ENCODE data around the gene IGF2. TPM values are rescaled to one million over a fixed set of nuclear protein-coding genes. Genes with fewer than 3 reads are reported as not detected.

Gene IGF2
- polyA plus RNA-seq, 3 donors = 615 to 954 (median 884) TPM

DNA sequence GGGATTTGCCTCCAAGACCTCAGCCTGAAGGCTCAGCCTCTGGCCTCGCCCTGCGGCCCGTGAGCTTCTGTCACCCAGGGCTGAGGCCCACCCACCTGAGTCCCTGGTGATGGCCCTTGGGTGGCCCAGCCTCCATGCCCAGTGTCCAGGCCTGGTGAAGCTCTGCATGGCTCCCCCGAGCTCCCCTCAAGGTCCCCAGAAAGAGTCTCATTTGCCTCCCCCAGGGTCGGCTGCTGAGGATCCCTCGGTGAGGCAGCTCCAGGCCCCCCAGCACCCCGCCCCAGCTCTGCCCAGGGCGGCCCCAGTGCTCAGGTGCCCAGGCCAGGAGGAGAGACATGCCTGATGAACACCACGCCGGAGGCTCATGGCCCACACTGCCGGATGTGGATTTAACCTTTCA is 34.6 kb upstream of the IGF2 start:
- DNase-seq = no peak

DNA sequence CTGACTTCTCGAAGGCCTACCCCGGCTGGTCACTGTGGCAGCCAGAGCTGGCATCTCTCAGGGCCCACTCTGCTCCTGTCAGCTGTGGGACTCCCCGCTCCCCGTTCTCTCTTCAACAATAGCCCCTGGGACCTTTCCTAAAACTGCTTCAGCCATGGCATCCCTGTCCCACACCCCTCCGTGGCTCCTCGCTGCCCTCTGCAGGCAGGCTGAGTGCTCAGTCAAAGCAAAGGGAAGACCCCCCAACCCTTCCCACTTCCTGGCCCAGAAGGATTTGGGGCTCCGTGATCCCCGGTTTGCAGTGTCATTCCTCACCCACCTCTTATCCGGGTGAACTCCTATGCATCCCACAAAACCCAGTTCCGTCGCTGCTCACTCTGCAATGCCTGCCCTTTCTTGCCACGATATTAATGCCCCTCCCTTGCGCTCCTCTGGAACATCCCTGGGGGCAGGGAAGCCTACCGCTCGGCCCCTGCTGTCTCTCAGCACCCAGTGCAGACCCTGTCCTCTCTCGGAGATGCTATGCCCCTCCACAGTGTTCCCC is 34.0 kb upstream of the IGF2 start:
- DNase-seq = no peak

DNA sequence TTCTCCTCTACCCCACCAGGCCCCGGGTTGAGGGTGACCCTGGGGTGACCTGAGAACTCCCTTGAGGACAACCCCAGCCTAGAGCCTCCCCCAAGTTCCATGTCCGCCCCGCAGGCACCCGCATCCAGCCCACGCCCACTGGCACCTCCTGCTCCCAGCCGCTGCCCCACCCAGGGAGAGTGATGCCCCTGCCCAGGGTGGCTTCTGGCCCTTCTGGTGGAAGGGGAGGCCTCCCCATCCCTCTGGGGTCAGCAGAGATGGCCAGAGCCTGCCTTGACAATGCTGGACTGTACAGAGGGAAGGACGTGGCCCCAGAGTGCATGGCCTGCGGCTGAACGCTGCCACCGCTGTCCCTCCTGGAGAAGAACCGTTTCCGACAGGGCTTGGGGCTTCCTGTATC is 33.5 kb upstream of the IGF2 start:
- DNase-seq = no peak

DNA sequence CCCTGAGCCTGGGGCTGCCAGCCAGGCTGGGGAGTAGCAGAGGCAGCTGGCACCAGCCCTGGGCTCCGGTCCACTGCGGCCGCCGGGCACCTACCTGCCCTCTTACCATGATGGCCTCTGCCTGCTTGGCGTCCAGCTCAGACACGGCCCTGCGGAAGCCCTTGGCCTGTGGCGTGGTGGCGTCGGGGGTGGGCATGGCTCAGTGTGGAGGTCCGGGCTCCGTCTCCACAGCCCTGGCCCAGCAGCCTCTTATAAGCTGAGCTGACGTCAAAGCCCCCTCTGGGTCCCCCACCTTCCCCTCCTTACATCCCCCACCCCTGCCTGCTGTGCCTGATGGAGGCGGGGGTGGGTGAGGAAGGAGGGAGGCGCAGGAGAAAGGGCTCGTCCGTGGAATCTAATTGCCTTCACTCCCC is 32.4 kb upstream of the IGF2 start, which contains the start of gene TH:
TSS of gene TH (minus strand) at position 225 of the 413 bp plus-strand sequence. CDS start at position 196, 29 bp downstream.
- DNase-seq = no peak

DNA sequence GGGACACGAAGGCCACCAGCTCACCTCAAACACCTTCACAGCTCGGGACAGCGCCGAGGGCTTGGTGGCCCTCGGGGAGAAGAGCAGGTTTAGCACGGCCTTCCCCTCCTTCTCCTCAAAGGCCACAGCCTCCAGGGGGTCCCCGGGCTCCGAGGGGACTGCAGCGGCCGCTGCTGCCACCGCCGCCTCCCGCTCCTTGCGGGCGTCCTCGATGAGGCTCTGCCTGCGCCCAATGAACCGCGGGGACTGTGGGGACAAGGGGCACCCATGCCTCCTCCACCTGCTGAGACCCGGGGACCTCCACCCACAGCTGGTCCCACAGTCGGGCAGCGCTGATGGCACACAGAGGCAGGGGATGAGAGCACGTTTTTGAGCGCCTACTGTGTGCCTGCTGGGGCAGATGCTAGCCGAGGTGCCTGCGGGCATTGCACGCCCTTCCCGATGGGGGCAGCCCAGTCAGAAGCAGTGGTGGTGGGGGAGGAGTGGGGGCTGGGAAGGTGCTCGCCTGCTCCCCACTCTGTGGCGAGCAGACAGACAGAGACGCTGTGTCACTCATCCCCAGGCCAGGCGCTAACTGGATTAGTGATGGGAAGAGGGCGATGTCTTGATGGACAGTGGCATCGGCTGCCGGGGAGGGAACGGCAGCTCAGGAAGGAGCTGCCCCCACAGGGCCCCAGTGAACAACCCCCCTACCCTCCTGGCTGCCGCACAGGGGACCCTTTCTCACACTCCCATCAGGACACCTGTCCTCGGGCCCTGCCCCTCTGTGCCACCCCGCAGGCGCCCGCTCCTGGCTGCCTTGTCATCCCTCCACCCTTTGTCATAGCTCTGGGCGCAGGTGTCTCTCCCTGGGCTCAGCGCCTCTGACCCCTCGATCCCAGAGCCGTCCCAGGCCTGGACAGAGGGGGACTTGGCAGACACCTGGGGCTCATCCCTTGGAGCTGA is 30.7 kb upstream of the IGF2 start:
- DNase-seq = no peak

DNA sequence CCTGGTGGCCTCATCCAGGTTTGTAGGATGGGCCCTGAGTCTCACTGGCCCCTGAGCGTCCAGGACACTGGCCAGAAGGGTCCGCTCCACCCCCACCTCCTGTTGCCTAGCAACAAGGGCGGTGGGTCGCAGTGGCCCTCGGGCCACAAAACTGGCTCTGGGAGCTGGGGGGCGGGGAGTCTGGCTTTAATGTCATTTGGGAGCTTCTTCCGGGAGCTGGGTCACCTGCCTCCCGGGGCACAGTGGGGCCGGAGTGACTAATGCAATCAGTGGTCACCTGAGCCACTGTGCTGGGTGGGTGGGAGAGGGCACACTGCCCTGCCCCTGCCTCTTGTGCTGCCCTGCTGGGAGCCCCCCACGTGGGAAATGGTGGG is 29.8 kb upstream of the IGF2 start:
- DNase-seq = no peak

DNA sequence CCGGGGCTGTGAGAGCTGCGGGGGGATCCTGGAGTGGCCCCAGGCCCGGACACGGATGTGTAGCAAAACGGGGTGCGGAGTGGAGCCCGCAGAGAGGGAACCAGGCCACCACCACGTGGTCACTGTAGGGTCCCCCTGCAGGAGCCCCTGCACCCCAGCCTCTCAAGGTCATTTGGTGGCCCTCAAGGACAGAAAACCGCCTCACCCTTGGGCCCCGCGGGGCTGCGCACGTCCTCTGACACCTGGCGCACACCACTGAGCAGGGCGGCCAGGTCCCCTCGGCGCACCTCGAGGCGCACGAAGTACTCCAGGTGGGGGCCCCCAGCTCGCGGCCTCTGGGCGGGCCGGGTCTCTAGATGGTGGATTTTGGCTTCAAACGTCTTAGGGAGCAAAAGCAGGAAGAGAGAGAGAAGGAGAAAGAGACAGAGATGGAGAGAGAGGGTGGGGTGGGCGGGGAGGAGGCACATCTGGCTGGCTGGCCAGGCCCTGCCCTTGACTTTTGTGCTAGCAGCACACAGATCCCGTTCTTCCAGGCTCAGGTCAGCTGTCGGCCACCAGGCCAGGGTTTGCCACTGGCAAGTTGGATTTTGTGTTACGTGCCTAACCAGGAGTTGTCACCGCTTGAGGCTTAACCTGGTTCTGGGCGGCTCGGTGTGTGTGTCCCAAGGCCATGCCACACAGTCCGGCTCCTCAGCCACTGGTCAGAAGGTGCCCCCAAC is 29.3 kb upstream of the IGF2 start:
- DNase-seq = no peak

DNA sequence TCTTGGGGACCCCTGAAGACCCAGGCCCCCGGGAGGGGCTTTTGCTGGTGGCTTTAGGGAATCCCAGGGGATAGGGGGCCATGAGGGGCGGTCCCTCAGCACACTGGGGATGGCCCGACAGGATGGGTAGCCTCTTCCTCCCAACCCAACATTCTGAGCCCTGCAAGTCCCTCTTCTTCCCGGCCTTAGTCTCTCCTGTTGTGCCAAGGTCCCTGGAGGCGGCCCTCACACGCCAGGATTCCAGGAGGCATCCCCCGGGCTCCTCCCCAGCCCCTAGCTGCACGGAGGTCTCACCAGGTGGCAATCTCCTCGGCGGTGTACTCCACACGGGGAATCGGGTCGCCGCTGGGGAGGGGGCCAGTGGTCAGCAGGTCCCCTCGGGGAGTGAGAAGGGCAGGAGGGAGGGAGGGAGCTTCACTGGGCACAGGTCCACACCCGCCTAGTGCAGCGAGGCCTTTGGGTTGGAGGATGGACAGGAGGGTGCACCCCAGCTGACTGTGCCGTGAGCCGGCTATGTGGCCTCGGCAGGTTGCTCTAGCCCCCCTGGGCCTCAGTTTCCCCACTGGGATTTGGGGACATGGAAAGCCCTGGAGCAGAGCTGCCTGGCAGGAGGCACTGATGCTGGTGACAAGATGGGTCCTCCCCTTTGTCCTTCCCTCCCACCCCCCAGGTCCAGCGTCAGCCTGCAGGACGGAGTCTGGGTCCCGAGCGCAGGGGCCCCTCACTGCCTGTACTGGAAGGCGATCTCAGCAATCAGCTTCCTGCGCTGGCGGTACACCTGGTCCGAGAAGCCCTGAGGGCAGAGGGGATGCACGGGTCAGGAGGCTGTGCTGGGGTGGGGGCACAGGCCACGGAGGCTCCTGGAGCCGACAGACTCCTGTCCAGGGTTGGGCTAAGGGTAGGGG is 28.2 kb upstream of the IGF2 start:
- no peak for DNase-seq

DNA sequence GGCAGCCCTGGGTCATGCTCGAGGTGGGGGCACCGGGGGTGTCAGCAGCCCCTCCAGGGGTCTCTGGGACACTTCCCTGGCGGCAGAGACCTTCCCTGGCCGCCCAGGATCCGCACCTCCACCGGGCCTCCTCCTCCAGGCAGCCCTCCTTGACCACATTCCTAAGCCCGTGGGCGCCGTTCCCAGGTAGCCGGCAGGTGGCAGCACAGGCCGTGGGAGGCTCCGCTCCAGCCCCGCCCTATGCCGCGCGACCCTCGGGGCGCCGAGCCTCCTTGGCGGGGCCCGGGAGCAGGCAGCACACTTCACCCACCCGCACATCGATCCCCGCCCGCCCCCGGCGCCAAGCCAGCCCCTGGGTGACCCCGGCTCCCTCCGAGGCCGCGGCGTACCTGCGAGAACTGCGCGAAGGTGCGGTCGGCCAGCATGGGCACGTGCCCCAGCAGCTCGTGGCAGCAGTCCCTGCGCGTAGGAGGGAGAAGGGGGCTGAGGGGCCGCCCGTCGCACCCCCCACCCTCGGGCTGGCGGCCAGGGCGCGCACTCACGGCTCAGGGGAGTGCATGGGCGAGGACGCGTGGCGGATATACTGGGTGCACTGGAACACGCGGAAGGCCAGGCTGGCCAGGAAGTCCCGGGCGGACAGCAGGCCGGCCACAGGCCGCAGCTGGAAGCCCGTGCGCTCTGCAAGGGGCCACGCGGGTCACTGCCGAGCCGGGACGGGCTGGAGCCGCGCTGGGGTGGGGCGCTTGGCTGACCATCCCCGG is 27.1 kb upstream of the IGF2 start:
- DNase-seq = no peak

DNA sequence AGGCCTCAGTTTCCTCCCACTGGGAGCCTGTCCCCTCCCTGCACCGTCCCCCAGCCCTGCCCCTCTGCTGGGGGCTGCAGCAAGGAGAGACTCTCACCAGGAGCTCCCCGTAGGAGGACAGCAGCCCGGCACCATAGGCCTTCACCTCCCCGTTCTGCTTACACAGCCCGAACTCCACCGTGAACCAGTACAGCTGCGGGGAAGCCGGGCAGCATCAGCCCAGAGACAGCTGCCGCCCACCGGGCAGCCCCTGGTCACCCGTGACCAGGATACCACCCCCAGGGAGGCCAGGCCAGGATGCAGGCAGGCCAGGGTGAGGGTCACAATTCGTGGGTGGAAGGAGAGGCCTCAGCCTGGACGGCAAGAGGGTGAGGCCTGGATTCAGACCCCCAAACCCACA is 26.4 kb upstream of the IGF2 start:
- DNase-seq = no peak

DNA sequence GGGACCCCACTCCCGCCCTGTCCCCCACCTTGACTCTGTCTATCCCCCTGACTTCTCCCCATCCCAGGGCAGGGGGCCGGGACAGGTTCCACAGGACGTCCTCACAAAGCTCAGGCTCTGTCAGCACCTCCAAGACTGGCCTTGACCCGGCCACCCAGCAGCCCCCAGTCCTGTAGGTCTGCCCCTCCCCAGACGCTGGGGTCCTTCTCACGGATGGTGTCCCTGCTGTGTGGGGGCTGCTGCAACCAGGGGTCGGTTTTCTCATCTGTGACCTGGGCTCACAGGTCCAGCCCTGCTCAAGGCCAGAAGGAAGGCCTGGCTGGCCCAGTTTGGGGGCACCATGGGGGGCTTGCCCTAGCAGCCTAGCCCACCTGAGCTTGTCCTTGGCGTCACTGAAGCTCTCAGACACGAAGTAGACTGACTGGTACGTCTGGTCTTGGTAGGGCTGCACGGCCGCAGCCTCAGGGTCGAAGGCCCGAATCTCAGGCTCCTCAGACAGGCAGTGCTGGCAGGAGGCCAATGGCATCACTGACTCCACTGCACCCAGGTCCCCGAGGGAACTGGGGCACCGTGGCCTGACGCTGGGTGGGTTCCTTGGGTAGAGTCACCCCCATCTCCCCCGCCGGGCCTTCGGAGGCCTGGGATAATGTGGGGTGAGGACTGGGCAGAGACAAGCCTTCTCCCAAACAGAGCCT is 25.8 kb upstream of the IGF2 start:
- no peak for DNase-seq

DNA sequence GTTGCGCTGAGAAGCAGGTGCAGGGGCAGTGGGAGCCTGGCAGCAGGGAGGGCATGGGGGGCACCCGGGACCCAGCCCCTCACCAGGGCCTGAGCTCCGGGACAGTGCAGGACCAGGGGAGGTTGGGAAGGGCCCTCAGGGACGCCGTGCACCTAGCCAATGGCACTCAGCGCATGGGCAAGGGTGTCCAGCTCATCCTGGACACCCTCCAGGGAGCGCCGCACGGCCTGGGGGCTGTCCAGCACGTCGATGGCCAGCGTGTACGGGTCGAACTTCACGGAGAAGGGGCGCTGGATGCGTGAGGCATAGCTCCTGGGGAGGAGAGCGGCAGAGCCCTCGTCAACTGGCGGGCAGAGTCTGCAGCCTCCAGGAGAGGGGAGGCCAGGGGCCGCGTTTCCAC is 24.9 kb upstream of the IGF2 start:
- DNase-seq = no peak

DNA sequence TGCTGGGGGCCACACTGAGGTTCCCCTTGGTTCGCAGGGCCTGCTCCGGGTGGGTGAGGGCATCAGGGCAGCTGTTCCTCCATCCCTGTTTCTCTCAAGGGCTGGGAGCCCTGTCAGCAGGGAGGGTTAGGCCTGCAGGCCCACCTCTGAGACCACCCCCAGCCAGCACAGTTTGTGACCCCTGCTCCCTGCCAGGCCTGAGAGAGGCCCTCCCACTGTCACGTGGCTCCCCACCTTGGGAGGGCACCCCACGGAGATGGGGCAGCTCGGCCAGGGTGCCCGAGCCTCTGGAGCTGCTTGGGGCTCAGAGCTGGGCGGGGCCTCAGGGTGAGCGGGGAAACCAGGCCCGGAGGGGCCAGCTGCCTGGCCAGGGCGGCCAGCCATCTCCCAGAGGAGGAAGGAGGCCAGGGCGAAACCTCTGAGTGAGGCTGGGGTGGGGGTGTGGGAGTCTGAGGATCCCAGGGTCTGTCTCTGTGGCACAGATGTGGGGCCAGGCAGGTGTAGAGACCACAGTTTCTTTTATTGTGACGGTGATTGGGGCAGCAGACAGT is 24.3 kb upstream of the IGF2 start:
- no peak for DNase-seq

DNA sequence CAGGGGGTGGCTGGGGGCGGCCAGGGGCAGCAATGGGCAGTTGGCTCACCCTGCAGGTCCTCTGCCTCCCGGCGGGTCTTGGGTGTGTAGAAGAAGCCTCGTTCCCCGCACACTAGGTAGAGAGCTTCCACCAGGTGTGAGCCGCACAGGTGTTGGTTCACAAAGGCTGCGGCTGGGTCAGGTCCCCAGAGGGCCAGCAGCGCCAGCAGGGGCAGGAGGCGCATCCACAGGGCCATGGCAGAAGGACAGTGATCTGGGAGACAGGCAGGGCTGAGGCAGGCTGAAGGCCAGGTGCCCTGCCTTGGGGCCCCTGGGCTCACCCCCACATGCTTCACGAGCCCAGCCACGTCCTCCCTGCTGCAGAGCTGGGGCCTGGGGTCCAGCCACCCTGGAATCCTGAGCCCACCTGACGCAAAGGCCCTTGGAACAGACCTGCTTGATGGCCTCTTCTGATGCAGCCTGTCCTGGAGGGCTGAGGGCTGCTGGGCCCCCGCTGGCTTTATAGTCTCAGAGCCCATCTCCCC is 21.6 kb upstream of the IGF2 start, which contains the start of gene INS:
TSS of gene INS (minus strand) at position 474 of the 524 bp plus-strand sequence. CDS start at position 236, 238 bp downstream.
- DNase-seq = no peak

DNA sequence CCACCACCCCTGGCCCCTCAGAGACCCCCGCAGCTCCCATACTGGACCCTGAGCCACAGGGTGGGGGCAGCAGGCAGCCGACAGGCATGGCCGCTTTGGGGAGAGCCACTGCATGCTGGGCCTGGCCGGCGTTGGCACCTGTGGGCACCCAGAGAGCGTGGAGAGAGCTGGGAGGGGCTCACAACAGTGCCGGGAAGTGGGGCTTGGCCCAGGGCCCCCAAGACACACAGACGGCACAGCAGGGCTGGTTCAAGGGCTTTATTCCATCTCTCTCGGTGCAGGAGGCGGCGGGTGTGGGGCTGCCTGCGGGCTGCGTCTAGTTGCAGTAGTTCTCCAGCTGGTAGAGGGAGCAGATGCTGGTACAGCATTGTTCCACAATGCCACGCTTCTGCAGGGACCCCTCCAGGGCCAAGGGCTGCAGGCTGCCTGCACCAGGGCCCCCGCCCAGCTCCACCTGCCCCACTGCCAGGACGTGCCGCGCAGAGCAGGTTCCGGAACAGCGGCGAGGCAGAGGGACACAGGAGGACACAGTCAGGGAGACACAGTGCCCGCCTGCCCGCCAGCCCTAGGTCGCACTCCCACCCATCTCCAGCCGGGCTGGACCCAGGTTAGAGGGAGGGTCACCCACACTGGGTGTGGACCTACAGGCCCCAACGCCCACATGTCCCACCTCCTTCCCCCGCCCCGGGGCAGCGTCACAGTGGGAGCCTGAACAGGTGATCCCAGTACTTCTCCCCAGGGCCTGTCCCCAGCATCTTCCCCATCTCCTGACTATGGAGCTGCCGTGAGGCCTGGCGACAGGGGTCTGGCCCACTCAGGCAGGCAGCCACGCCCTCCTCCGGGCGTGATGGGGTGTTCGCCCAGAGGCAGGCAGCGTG is 20.6 kb upstream of the IGF2 start:
- DNase-seq = no peak

DNA sequence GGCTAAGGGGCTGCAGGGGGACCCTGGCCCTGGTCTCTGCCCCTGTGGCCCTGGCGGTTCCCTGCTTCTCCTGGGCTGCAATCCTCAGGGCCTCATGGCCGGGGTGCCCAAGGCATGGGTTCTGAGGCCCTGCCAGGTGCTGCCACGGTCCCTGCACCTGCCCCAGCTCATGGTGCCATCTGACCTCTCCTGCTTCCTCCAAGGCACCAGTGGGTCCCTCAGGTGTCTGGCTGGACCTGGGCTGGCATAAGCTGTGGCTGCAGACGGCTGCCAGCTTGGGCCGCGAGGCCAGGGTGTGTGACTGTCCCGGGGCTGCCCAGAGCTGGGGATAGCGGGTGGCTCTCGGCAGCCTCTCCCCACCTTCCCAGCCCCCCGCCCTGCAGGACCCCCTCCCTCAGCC is 19.8 kb upstream of the IGF2 start:
- no peak for DNase-seq

DNA sequence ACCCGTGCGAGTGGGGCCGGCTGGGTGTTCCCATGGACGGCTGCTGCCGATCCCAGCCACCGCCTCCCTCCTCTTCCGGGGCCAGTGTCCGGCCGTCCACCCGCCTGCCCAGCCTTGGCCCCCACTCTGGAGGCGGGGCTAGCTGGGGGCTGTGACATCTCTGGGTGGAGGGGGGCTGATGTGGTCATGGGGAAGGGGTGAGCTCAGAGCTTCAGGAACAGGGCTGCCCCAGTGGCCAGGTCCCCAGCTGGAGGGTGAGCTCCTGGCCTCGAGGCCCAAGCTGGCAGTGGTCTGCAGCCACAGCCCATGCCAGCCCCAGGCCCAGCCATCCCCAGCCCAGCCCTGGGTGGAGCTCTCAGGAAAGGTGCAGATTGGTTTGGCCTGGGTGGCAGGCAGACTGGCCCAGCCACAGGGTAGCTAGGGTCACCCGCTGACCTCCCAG is 19.1 kb upstream of the IGF2 start:
- no peak for DNase-seq

DNA sequence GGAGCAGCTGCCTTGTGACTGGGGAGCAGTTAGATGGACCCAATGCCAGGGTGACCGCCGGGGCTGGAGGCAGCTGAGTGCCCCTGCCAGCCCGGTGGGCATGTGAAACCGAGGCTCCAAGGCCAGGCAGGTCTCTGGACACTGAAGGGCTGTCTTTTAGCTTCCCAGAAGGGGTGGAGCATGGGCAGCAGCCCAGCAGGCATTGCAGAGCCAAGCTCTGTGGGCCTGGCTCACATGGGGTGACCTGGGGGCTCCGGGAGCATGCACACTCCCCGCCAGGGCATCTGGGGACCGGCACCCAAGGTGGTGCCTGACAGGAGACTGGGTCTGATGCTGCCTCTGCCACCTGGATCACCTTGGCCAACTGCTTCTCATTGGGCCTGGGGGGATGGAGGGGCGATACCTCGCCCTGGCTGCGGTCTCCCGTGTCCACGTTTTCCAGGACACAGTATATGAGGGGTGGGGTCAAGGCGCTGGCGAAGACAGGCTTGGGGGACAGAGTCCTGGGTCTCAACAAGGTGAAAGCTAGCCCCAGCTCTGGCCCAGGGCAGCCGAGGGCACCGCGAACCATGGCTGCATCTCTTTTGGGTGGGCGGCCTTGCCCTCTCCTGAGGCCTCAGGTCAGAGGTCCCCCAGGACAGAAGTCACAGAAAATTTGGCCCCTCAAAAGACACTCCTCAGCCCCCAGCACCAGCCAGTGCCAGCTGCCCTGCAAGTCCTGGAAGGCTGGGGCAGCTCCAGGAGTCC is 18.3 kb upstream of the IGF2 start:
- no peak for DNase-seq

Measured in renal pelvis (tissue), 4 donors.